HG03520 (cell line): Measurements from ENCODE around the gene COQ10A.
"Not testable (repeated sequence)": the region's sequence is repeated elsewhere in the genome, so short reads cannot be mapped to it uniquely, and the experiment has no call there.

ENCODE experiments used
- ATAC-seq: cut with Tn5 transposase; IDR thresholded peaks from one replicate; pipeline ENCODE4 v1.9.1; 2021; ENCODE audit warnings: mild to moderate bottlenecking, moderate library complexity; ENCODE audit not compliant: unreplicated experiment

Gene COQ10A

GRCh38 chr12:56274299-56274698 is 7.6 kb downstream of the COQ10A start:
- ATAC-seq, result no peak

- ATAC-seq, result no peak
Measured at GRCh38 chr12:56278905-56279304, 12.2 kb downstream of the COQ10A start.

GRCh38 chr12:56280849-56281248 is 14.1 kb downstream of the COQ10A start:
- no peak for ATAC-seq

GRCh38 chr12:56282030-56282429 is 15.3 kb downstream of the COQ10A start:
- no peak for ATAC-seq

- no peak for ATAC-seq
Measured at GRCh38 chr12:56282579-56282978, 15.8 kb downstream of the COQ10A start.

GRCh38 chr12:56284263-56284662 is 17.5 kb downstream of the COQ10A start:
- not testable (repeated sequence) for ATAC-seq

- ATAC-seq, result no peak
Measured at GRCh38 chr12:56286044-56286830, 19.5 kb downstream of the COQ10A start.

- ATAC-seq, result no peak
Measured at GRCh38 chr12:56288705-56289387, 22.1 kb downstream of the COQ10A start.

- ATAC-seq, result no peak
Measured at GRCh38 chr12:56293795-56294194, 27.1 kb downstream of the COQ10A start.

GRCh38 chr12:56296295-56296694 is 29.6 kb downstream of the COQ10A start:
- ATAC-seq, result no peak

- ATAC-seq, result no peak
Measured at GRCh38 chr12:56297400-56297799, 30.7 kb downstream of the COQ10A start.

GRCh38 chr12:56298828-56299227 is 32.1 kb downstream of the COQ10A start:
- no peak for ATAC-seq

- no peak for ATAC-seq
Measured at GRCh38 chr12:56299308-56299852, 32.6 kb downstream of the COQ10A start.

- ATAC-seq, result peak; percentile 93
Measured at GRCh38 chr12:56299853-56300643, 33.3 kb downstream of the COQ10A start, which contains the start of gene CS. CS (minus strand) TSS chr12:56300330; CDS start chr12:56300201, 129 bp downstream.

GRCh38 chr12:56300644-56301464 is 34.1 kb downstream of the COQ10A start:
- no peak for ATAC-seq

GRCh38 chr12:56304276-56304675 is 37.5 kb downstream of the COQ10A start:
- no peak for ATAC-seq

GRCh38 chr12:56304872-56305590 is 38.3 kb downstream of the COQ10A start:
- ATAC-seq, result no peak

- no peak for ATAC-seq
Measured at GRCh38 chr12:56307221-56307965, 40.7 kb downstream of the COQ10A start.

- ATAC-seq, result no peak
Measured at GRCh38 chr12:56308714-56309113, 42.0 kb downstream of the COQ10A start.
